Measurements from ENCODE around the gene CENPX.
"Not testable (repeated sequence)": the region's sequence is repeated elsewhere in the genome, so short reads cannot be mapped to it uniquely, and the experiment has no call there.

Gene CENPX

DNA sequence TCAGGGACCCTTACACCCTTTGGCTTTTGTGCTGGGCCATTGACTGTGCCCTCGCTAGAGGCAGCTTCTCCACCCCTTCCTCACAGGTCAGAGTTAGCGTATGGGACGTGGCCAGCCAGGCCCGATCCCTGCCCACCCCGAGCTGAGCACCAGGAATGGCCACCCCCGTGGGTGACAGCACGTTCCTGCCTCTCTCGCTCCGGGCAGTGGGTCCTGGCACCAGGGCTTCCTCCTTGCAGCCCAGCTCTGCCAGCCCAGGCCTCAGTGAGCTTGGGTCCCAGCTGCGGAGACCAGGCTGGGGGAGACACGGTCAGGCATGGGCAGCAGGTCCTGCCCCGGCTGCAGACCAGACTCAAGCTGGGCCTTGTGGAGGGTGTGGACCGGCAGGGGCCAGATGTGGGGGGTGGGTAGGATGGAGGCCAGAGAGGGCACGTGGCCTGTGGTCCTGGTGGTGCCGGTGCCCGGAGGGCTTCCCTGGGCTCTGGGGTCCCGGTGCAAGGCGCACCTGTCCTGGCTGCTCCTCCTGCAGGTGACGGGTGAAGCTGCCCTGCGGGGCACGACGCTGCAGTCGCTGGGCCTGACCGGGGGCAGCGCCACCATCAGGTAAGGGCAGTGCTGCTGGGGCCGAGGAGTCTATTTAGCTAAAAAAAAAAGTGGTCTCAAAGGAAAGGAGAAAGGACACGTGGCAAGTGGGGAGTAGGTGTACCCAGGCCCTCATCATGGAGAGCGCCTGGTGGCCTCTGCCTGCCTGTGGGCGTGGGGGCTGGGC lies 27.0 kb downstream of the CENPX start:
- DNase-seq, result no peak

- no peak for DNase-seq
These were observed 27.9 kb downstream of the CENPX start for GRCh38 chr17:81994593-81995462.

DNA sequence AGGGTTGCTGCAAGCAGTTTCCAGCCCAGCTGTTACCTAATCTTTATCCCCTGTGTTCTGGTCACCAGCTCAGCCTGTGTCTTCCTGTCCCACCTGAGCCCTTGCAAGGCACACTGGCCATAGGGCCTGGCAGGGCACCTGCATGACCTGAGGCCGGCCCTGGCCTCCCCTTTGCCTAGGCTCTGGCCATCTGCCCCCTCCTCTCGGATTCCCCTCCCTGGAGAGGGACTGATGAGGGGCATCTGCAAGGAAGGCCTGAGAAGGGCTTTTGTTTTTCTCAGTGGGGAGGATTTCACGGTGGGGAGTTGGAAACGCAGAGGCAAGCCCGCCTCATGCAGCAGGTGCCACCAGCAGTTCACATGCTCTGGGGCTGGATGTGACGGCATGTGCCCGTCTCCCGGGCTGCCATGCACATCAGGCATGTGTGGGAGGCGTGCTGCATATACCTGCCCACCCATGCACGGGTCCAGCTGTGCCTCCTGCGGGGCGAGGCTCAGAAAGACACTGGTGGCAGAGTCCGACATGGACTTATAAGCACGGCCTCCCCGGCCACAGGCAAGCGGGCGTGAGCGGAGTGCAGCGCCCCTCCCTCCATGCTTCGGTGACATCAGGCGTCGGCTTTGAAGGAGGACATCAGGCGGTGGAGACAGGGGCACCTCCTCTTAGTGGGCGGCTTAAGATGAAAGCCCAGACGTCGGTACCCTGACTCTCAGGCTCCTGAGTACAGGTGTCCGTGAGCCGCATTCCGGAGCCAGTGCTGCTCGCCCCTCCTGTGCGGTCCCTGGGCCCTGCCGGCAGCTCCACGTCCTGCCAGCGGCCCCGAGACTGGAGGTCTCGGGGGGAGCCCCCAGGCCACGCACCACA lies 28.7 kb downstream of the CENPX start:
- DNase-seq, result no peak

DNA sequence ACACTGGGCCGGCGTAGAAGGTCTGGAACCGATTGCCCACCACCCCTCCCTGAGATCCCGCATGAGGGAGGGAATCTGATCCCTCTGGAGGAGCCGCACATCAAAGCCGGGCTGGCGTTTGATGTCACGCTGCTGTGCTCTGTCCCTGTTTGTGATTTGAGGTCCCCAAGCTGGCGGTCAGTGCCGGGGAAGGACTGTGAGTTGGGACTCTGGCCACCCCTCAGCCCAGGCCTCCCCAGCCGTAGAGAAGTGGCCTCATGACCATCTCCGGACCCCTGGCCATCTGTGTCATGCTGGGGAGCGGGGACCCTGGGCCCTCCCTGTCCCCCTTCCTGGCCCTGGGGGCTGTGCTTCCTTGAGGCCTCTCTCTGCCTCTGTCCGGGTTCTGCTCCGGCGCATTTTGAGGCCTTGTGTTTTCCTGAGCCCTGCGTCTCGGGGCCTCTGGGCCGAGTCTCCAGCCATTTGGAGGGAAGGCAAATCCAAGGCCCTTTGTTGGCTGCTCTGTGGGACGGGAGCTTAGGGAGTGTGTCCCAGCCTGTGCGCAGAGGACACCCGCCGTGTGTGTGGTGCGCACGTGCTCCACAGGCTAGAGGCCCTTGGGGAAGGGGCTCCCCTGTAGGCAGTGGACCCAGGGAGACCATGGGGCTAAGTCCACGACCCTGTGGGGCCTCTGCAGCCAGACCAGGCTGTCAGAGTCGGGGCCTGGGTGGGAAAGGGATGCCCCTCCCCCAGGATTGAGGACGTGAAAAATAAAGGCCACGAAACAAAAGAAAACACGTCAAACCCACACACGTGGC lies 30.2 kb downstream of the CENPX start:
- no peak for DNase-seq

GRCh38 chr17:81991684-81992305 lies 30.9 kb downstream of the CENPX start:
- DNase-seq, result no peak

GRCh38 chr17:81990836-81991683 lies 31.6 kb downstream of the CENPX start:
- DNase-seq, result no peak

- DNase-seq, result no peak
These were observed 35.4 kb downstream of the CENPX start for GRCh38 chr17:81987161-81987770.

DNA sequence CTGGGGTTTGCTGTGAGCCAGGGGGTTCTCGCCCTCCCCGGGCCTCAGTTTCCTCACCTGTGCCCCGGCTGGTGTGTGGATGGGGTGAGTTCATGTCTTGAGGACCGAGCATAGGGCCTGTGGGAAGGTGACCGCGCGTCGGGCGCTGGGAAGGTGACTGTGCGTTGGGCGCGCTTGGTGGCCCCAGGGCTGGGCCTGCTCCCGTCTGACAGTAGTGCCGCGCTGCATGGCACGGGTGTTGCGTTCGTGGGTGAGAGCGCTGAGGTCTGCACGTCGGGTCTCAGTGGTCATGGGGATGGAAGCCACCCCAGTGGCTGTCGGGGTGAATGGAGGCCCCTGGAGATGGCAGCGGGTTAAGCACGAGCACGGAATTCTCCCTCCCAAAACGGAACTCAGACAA lies 36.1 kb downstream of the CENPX start:
- DNase-seq, result no peak

GRCh38 chr17:81984773-81985410 lies 37.8 kb downstream of the CENPX start:
- DNase-seq, result no peak

DNA sequence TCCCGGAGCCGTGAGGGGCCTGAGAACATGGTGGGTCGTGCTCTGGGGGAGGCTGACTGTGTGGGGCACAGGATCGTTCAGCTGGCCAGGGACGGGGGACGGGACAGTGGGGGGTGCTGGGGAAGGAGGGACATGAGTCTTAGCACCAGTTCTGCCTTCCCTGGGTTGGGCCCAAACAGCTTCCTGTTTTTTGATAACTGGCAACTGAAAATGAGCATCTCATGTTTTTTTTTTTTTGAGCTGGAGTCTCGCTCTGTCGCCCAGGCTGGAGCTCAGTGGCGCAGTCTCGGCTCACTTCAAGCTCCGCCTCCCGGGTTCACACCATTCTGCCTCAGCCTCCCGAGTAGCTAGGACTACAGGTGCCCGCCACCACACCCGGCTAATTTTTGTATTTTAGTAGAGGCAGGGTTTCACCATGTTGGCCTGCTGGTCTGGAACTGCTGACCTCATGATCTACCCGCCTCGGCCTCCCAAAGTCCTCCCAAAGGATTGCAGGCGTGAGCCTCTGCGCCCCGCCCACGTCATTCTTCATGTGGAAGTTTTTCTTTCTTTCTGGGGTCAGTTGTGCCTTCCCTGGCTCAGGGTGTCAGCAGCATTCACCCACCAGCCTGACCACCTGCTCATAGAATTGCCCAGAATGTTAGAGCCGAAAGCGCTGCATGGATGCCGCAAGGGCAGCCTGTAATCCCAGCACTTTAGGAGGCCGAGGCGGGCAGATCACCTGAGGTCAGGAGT lies 38.9 kb downstream of the CENPX start:
- no peak for DNase-seq

- no peak for DNase-seq
These were observed 39.6 kb downstream of the CENPX start for GRCh38 chr17:81983011-81983638.

DNA sequence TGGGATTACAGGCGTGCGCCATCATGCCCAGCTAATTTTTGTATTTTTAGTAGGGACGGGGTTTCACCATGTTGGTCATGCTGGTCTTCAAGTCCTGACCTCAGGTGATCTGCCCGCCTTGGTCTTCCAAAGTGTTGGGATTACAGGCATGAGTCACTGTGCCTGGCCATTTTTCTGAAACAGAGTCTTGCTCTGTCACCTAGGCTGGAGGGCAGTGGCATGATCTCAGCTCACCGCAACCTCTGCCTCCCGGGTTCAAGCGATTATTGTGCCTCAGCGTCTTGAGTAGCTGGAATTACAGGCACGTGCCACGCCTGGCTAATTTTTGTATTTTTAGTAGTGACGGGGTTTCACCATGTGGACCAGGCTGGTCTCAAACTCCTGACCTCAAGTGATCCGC lies 41.2 kb downstream of the CENPX start:
- not testable (repeated sequence) for DNase-seq

DNA sequence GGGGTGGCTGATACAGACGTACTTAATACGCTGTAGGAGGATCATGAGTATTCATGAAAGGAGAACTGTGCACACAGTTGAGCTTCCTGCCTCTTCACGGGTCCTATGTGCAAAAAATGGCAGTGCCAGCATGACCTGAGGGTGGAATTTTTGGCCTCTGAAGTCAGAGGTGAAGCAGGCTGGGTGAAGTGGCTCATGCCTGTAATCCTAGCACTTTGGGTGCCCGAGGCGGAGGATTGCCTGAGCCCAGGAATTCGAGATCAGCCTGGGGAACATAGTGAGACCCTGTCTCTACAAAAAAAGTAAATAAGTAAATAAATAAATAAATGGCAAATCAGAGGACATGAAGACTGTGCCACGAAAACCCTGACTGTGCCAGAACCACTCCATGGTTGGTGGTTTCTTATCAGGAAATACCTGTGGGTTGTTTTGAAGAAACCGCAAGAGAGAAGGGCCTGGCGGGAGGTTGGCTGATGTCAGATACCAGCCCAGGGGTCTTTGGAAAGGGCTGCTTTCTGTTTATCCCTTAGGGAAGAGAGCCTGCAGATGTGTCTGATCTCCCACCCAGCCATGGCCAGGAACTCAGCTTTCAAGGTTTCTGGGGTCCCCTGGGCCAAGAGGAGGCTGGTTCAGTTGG lies 41.9 kb downstream of the CENPX start:
- no peak for DNase-seq

GRCh38 chr17:81980122-81980521 lies 42.6 kb downstream of the CENPX start:
- DNase-seq, result no peak

GRCh38 chr17:81978524-81979298 lies 44.0 kb downstream of the CENPX start:
- DNase-seq, result no peak

GRCh38 chr17:81977211-81977808 lies 45.4 kb downstream of the CENPX start, which contains the start of gene ASPSCR1:
Gene ASPSCR1 (plus strand): TSS chr17:81977629. CDS start chr17:81977647, 18 bp downstream.
- DNase-seq, result peak; percentile 60

Data from kidney glomerular epithelial cell (primary cell).